C4-2B (cell line): ENCODE results near the gene PRIM2.
"Not testable (repeated sequence)": the region's sequence is repeated elsewhere in the genome, so short reads cannot be mapped to it uniquely, and the experiment has no call there.

Experiments
- H3K27ac ChIP-seq: fragments of 450-650 bp; 2 replicates; pipeline ENCODE4 v1.5.1; 2017

The PRIM2 gene

DNA sequence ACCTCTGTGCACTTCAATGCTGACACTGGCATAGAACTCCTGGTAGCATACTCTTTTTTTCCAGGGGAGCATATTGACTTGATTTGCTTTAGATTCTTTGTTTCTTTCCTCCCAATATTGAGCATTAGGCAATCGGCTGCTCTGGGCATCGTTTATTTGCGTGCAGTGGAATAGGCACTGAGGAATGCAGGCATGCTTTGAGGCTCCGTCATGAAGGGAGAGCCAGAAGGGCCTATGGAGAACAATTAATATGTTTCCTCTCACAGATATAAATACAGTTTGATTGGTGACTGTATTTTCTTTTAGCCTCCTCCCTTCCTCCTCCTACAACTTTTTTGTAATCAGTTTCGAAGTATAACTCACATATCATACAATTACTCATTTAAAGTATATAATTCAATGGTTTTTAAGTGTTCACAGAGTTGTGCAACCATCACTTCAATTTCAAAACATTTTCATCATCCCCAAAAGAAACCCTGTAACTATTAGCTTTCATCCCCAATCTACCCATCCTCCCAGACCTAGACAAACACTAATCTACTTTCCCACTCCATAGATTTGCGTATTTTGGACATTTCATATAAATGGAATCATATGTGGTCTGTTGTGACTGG is 157.5 kb downstream of the PRIM2 start:
- H3K27ac ChIP-seq: not testable (repeated sequence)

DNA sequence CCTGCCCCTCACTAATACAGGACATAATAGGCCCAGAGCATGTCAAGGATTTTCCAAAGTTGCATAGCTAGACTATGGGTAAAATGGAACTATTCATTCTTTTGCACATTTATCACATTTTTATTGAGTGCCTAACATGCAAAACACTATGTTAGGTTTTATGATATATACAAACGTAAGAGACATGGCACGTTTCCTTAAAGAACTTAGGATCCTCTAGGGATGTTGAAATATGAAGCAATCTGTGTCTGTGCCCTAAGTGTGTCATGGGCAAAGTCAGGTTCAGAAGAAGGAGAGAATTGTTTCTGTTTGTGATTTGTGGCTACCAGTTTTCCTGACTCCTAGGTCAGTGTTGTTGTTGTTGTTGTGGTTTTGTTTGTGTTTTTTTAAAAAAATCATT is 158.2 kb downstream of the PRIM2 start:
- H3K27ac ChIP-seq: not testable (repeated sequence)

DNA sequence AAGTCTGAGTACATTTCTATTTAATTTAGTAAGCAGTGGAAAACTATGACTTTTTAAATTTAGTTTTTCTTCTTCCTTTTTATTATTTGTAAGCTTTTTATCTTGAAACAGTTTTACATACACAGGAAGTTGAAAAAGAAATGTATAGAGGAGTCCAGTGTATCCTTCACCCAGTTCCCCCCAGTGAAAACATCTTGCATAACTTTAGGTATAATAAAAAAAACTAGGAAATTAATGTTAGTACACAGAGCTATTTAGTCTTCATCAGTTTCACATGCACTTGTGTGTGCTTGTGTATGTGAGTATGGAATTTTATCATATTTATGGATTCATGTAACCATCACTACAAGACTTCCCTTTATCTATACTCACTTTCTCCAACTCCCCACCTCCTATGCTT is 162.8 kb downstream of the PRIM2 start:
- H3K27ac ChIP-seq: not testable (repeated sequence)

DNA sequence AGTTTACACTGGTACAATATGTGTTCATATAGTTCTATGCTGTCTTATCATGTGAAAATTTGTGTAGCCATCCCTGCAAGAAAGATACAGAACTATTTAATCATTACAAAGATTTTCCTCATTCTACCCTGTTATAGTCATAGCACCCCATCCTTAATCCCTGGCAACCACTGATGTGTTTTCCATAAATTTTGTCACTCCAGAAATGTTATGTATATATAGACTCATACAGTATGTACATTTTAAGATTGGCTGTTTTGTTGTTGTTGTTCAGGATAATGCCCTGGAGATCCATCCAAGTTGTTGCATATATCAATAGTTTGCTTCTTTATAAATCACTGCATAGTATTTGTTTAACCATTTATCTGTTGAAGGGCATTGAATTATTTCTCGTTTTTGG is 163.7 kb downstream of the PRIM2 start:
- not testable (repeated sequence) for H3K27ac ChIP-seq

DNA sequence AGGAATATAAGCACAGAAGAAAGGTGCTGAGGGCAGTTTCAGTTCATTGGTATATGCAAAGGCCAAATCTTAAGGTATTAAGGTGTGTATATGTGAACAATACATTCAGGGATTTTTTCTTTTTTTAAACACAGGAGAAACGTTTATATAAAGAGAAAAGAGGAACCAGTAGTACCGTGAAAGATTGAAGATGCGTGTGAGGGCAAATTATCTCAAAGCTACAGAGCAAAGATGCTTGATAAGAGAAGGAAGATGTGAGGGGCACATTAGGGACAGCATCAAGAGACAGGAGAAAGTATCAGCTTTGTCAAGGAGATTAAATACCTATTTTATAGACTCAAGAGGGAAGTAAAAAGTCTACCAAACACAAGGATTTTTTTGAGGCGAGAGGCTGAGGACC is 165.0 kb downstream of the PRIM2 start:
- not testable (repeated sequence) for H3K27ac ChIP-seq

DNA sequence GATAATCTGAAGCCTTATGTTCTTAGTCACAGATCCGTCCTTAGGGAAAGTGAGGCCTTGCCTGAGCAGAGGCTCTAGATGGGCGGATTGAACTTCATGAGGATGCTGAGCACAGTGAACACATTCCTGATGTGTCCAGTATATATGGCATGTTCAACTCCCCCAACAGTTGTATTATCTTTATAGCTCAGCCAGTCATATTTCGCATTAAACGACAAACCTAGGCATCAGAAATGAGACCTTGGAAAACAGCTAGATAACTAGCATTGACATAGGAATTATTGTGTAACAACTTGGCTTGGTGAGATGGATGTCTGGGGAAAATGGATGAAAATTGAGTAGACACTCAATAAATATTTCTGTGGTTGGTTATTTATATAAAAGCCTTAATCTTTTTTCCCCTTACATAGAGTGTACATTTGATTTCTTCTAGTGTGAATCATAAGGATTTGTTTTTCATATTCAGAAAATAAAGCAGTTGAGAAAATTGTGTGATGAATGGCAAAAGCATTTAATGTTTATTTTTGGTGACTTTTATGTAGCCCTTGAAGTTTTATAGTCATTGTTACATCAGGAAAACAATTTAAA is 169.2 kb downstream of the PRIM2 start:
- H3K27ac ChIP-seq: not testable (repeated sequence)

DNA sequence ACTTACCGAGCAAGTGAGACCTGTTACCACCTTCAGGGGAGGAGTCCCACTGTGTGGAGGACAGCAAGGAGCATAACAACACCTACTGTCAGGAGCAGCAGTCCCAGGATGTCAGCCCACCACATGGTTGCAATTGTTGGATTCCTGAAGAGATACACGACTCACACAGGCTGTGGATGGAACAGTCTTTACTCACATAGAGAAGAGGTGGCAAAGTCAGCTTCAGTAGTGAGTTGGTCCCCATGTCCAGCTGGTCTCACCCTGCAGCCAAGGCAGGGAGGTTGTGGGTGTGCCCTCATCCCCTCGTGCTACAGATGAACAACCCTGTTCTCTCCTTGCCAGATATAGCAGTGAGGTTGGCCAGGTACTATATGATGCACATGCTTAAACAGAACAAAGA is 171.1 kb downstream of the PRIM2 start:
- not testable (repeated sequence) for H3K27ac ChIP-seq

DNA sequence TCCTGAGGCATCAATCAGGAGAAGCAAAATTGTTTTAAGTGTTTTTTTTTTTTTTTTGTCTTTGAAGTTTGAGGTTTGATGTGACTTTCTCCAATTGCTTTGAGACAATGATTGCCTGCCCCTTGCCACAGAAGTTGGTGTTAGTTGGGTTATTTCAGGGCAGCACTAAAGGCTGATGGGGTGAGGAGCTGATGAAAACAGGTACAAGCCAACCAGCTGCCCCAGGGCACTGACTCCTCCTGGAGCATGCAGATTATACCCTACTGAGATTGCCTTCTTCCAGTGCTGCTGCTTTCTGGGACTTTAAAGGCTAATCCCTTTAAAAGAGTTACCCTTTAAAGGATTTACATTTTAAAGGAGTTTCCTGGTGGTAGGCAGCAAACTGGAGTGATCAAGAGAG is 172.5 kb downstream of the PRIM2 start:
- H3K27ac ChIP-seq: not testable (repeated sequence)

DNA sequence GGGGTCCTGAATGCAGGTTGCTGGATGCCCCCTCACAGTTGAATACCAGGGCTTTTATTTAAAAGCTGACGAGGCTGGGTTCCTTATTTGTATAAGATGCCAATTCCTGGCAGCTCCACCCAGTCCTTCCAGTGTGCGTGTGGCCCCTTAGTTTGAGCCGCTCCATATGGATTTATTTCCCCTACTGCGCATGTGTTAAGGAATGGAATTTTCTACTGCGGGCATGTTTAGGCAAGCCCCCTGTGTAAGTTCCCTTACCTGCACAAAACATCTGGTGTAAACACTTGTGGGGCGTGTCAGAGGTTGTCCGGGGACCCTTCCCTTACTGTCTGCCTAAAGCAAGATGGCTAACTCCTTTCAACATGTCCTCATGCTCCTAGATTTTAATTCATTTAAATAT is 174.4 kb downstream of the PRIM2 start:
- H3K27ac ChIP-seq: not testable (repeated sequence)

DNA sequence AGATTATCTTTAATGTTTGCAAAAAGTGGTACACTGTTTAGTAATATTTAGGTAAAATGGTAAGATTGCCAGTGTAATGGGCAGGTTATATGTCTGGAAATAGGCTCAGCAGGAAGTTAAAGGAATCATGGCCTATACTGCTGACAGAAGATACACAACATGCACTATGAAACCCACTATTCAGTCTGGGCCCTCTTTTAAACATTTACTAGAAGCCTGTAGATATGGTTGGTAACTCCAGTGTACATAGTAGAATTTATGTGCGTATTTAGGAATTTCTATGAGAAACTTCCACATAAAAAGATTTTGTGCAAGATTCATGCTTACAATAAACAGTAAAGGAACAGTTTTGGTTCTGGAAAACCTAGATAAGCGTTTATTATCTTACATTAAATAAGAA is 178.8 kb downstream of the PRIM2 start:
- not testable (repeated sequence) for H3K27ac ChIP-seq

DNA sequence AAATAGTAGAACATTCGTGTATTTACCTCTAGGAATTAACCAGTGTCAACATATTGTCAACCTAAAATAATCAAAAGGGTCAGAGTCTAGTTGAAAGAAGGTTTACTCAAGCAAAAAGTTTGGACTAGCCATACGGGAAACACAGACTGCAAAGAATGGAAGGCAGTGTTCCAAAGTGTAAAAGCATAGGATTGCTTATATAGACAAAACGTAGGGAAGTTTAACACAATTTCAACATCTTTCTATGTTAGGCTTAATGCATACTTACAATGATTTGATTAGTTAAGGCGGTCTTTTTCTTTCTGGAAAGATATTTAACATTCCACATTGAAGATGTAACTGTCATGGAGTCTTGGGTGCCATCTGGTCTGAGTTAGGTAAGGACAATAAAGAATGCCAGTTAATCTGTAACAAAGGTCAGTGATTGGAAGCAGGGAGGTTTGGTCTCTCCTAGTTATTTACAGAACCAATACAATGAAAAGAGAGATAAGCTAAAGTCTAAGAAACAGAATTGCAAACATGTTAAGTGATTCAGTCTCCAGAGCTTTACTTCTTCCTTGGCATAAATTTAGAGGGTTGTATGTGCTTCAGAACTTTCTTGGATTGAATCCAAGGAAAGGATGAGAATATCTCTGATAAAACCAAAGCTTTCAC is 183.1 kb downstream of the PRIM2 start:
- H3K27ac ChIP-seq: not testable (repeated sequence)

DNA sequence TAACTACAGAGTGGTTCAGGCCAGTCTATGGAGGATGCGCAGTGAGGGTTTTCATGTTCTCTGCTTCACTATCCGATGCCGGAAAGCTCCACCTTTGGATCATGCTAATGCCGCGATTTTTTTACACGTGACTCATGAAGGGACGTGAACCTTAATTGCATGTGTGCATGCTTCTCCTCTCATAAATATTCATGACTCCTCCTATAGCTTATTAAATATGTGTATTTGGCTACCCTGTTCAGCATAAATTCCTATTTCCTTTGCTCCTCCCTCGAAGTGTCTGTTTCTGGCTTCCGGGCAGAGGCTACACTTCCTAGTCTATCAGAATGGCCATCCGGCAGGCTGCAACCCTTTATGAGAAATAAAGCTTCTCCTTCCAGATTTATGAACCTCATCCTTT is 185.0 kb downstream of the PRIM2 start:
- H3K27ac ChIP-seq: not testable (repeated sequence)

DNA sequence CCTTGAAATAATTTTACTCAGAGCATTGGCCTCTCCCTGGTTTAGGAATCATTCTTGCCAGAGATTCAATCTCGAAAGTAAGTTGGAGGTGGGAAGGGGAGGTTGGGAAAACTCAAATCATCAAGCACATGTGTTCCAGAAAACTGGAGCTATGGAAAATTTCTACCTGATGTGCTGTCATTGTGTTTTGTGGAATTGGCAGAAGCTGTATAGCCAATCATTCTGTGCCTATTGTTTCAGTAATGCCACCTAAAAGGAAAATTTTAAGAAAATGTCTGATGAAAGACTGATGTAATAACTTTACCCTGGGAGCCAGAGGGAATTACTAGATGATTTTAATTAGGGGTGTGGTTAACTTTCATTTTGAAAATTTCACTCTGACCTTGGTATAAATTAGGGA is 187.8 kb downstream of the PRIM2 start:
- H3K27ac ChIP-seq: not testable (repeated sequence)

DNA sequence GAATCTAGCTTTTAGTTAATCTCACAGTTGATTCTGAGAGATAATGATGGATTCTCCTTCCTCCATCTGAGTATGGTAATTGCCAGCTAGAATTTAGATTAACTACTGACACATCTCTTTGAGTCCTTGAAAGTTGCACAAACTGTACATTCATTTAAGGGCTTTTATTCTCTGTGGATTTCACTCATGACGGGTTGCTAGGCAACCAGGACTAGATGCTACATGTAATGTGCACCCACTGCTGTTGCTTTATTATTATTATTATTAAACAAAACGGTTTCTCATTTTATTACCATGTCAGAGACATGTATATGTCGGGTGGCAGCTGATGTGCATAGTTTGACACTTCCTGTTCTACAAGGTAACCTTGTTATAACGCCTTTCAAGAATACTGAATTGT is 193.0 kb downstream of the PRIM2 start:
- H3K27ac ChIP-seq: not testable (repeated sequence)

DNA sequence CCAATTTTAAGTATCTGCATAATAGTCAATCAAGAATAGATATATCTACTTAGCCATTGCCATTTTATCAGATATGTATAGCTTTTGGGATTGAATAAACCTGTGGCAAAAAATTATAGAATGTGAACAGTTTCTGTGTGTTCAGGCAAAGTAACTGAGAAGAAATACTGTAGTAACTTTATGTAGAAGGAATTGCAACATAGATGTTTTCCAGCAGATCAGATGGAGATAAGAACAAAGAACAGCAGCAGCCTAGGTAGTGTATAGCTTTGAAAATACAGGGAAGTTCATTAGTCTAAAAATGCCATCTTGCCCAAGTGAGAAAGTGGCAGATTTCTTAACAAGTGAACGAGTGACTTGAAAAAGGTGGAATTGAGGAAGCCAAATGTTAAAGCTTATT is 197.7 kb downstream of the PRIM2 start:
- not testable (repeated sequence) for H3K27ac ChIP-seq

DNA sequence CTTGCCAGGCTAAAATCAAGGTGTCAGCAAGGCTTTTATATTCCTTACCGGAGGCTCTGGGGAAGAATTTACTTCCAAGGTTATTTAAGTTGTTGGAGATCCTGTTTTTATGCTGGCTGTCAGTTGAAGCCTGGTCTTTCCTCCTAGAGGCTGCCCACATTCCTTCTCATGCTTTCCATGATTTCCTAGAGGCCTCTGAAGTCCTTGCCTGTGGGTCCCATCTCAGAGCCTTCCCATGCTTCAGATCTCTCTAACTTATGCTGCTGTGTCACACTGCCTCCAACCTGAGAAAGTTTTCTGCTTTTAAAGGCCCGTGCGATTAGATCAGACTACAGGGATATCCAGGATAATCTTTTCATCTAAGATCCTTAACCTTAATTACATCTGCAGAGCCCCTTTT is 198.4 kb downstream of the PRIM2 start:
- H3K27ac ChIP-seq: not testable (repeated sequence)

DNA sequence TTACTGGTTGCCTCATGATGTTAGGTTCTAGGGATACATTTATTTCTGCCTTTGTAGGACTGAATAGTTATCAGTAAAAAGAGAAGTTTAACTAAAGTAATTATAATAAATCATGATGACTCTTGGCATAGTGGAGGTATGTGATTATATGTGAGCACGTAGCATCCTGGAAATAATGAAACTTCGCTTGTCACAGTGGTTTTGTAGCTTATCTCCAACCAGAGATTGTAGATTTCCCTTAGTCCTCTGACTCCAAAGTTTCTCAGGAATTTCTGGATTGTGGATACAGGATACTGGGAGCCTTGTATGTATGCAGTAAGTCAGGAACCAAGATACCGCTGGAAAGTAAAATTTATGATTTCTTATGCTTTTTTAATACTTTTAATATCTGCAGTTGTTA is 199.3 kb downstream of the PRIM2 start:
- not testable (repeated sequence) for H3K27ac ChIP-seq

DNA sequence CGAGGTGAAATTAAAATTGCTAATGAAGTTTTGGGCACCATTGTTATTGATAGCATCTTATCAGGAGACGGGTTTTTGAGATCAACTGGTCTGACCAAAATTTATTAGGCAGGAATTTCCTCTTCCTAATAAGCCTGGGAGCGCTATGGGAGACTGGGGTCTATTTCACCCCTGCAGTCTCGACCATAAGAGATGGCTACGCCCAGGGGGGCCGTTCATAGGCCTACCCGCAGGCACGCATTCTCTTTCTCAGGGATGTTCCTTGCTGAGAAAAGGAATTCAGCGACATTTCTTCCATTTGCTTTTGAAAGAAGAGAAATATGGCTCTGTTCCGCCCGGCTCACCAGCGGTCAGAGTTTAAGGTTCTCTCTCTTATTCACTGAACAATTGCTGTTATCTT is 201.8 kb downstream of the PRIM2 start:
- not testable (repeated sequence) for H3K27ac ChIP-seq

DNA sequence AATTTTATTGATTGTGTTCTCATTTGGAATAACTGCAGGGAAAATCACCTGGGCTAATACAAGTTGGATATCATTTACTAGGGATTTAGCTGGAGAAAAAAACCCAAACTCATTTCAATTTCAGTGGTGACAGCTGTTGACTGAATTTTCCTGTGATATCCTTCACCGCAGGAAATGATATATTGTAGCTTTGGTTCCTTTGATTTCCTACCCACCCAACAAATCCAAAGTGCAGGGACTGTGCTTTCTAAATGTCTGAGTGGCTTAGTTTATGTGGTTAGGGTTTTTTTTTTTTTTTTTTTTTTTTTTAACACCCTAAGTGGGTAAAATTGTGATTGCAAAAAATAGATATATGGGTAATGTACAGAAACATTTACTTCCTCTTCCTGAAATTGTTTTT is 203.7 kb downstream of the PRIM2 start:
- H3K27ac ChIP-seq: not testable (repeated sequence)

DNA sequence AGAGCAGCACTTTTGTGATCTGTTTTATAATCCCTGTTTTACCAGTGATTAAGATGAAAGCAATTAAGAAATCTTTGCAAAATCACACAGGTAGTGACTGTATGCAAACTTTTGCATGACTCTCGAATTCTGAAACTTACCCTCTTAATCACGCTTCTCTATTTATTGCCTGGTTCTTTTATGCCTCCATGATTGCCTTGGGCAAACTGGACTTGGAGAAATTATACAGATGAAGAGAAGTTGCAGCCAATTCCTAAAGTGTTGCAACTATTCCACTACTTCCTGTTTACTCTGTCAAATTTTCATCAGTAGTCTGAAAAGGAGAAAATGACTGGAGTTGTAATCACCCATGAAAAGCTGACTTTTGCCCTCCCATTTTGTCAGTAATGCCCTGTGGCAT is 205.8 kb downstream of the PRIM2 start:
- H3K27ac ChIP-seq: not testable (repeated sequence)

DNA sequence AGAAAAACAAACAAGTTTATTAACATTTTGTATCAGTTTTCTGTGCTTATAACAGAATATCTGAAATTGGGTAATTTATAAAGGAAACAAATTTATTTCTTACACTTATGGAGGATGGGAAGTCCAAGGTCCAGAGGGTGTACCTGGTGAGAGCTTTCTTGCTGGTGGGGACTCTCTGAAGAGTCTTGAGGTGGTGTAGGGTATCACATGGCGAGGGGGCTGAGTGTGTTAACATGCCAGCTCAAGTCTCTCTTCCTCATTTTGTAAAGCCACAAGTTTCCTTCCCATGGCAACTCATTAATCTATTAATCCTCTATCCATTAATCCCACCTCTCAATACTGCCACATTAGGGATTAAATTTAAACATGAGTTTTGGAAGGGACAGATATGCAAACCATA is 212.3 kb downstream of the PRIM2 start:
- H3K27ac ChIP-seq: not testable (repeated sequence)

DNA sequence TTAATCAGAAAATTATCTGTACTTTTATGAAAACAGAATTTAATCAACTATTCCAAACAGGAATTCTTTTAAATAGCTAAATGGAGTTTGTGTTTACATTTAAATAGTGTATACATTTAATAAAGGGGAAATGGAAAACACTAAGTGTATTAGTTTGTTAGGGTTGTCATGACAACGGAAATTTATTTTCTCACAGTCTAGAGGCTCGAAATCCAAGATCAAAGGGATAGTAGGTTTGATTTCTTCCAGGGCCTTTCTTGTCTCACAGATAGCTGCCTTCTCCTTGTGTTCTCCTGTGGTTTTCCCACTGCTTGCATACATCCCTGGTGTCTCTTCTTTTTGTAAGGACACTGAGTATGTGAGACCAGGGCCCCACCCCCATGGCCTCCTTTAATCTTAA is 215.2 kb downstream of the PRIM2 start:
- not testable (repeated sequence) for H3K27ac ChIP-seq

DNA sequence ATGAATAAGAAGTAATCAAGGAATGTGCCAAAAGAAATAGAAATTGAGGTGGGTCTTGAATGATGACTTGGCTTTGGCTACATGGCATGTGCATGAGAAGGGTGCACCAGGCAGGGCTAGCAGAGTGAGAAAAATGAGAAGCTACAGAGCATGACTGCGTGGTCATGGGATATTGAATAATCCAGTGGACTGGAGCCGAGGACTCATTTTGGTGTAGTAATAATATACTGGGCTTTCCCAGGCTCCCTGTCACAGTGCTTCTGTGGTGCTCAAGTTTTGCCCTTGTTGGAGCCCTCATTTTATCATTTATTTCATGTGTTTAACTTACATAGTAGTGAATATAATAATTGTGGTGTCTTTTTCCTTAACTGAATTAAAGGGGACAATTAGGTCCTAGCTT is 217.7 kb downstream of the PRIM2 start:
- H3K27ac ChIP-seq: not testable (repeated sequence)
